Measurements from ENCODE around the gene PALMD. TPM values are rescaled to one million over a fixed set of nuclear protein-coding genes. Genes with fewer than 3 reads are reported as not detected.

The PALMD gene
- polyA plus RNA-seq, 1 of the 3 experiments (the other 2 are of a cell fraction): 1.8 TPM

DNA sequence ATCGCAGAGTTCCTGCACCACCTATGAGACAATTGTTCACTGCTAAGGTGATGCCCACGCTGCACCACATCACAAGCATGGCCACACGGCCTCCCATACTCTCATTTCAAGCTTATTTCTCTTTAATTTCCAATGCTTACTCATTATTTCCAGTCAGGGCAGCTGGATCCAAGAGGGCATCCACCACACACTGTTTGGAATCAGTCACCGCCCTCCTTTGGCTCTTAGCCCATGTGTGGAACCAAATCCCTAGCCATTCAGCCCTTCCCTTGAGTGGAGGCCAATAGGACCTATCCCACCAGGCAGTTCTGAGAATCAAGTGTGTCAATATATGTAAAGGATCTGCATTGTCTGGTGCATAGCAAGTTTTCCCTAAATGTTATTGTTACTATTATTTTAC, 26.3 kb upstream of the PALMD start:
- no peaks in the 10 kb centered on the region for H3K79me2 ChIP-seq (ENCODE audit: insufficient read depth)
- H4K20me1 ChIP-seq (ENCODE audit: insufficient read depth): no peaks in the 10 kb centered on the region
- H3K36me3 ChIP-seq (replicated peaks in 1 of 2; ENCODE audit: control insufficient read depth in 1 of 2, insufficient read depth in 2 of 2, low read length in 1 of 2): no peaks in the 10 kb centered on the region
- H3K27ac ChIP-seq (ENCODE audit: low read depth in 2 of 2, low read length in 1 of 2): no peak overlapping the region
- no peak overlapping the region for H3K4me3 ChIP-seq (ENCODE audit: low read depth in 2 of 2, low read length in 1 of 2)
- 73% methylated on average over 4 of the region's 4 CpGs for WGBS (ENCODE audit: low lambda C conversion rate)
- H3K27me3 ChIP-seq (ENCODE audit: insufficient read depth): no peaks in the 10 kb centered on the region
- H3K9me3 ChIP-seq: no peaks in the 10 kb centered on the region
- ChIA-PET POLR2A (no interaction called here), CTCF (no interaction called here)
- H3K4me2 ChIP-seq: no peak overlapping the region
- H3K9me2 ChIP-seq: no peaks in the 10 kb centered on the region
- H3K9ac ChIP-seq: no peak overlapping the region
- no peak overlapping the region for H2AFZ ChIP-seq (ENCODE audit: low read depth)
- TF ChIP-seq IRF3 (IDR thresholded peaks at IDR 0.05; ENCODE audit: low read depth, low read length) (no peak), EP300 (IDR thresholded peaks at IDR 0.05; ENCODE audit: borderline replicate concordance in 1 of 2, low read depth in 1 of 2, low read length in 1 of 2) (no peak), TAF1 (IDR thresholded peaks at IDR 0.05; ENCODE audit: borderline replicate concordance, low read depth, low read length) (no peak), TEAD4 (IDR thresholded peaks at IDR 0.05; ENCODE audit: borderline replicate concordance, insufficient read depth) (no peak), CHD2 (IDR thresholded peaks at IDR 0.05; ENCODE audit: low read length, partially characterized antibody) (no peak), POLR2AphosphoS5 (IDR thresholded peaks at IDR 0.05; ENCODE audit: low read depth, low read length) (no peak), MEF2A (IDR thresholded peaks at IDR 0.05; ENCODE audit: borderline replicate concordance, low read depth) (no peak), NRF1 (IDR thresholded peaks at IDR 0.05; ENCODE audit: low read depth, low read length) (no peak), JUND (IDR thresholded peaks at IDR 0.05) (no peak), USF1 (IDR thresholded peaks at IDR 0.05; ENCODE audit: borderline replicate concordance, low read depth) (no peak), GABPA (IDR thresholded peaks at IDR 0.05; ENCODE audit: low read depth) (no peak), FOXJ3 (CRISPR knock-in tag; IDR thresholded peaks at IDR 0.05) (no peak), FOSL2 (IDR thresholded peaks at IDR 0.05; ENCODE audit: borderline replicate concordance, low read depth) (no peak), SIN3A (IDR thresholded peaks at IDR 0.05; ENCODE audit: borderline replicate concordance, low read depth, low read length) (no peak), NFIC (IDR thresholded peaks at IDR 0.05; ENCODE audit: borderline replicate concordance) (no peak)
- TF ChIP-seq, protein P1, sequence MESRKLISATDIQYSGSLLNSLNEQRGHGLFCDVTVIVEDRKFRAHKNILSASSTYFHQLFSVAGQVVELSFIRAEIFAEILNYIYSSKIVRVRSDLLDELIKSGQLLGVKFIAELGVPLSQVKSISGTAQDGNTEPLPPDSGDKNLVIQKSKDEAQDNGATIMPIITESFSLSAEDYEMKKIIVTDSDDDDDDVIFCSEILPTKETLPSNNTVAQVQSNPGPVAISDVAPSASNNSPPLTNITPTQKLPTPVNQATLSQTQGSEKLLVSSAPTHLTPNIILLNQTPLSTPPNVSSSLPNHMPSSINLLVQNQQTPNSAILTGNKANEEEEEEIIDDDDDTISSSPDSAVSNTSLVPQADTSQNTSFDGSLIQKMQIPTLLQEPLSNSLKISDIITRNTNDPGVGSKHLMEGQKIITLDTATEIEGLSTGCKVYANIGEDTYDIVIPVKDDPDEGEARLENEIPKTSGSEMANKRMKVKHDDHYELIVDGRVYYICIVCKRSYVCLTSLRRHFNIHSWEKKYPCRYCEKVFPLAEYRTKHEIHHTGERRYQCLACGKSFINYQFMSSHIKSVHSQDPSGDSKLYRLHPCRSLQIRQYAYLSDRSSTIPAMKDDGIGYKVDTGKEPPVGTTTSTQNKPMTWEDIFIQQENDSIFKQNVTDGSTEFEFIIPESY (IDR thresholded peaks at IDR 0.05; ENCODE audit: borderline replicate concordance, low read depth): no peak
- DNase-seq: no peak
- H3K4me1 ChIP-seq (ENCODE audit: control insufficient read depth in 1 of 2, insufficient read depth in 2 of 2, low read depth in 1 of 2, low read length in 1 of 2): 0 out of 4 replicates have a peak, but pooled peaks cover 0 to 6% of the 10 kb centered on the region in 2 experiments
- no peaks in the 10 kb centered on the region for H3F3A ChIP-seq (replicated peaks; ENCODE audit: insufficient read depth)
